Stimulated activated CD4-positive, alpha-beta T cell treated with anti-CD3 and anti-CD28 coated beads, Interleukin-1b, Interleukin-23, amount 100 ng/mL, for 4 hours (primary cell): ENCODE results near the gene FNDC11.
A peak's percentile ranks its signal among the peaks of the same experiment; 100 is the strongest.

Experiments used
- DNase-seq, 2 donors: peaks; one replicate each; pipeline ENCODE4 v3.0.0-alpha.2; 2020; ENCODE audit warnings: low read depth in 2 of 2

Gene FNDC11

GRCh38 chr20:63539441-63540370, 14.3 kb upstream of the FNDC11 start:
- no peak for DNase-seq

GRCh38 chr20:63540417-63541186, 13.4 kb upstream of the FNDC11 start:
- DNase-seq, result no peak

GRCh38 chr20:63541371-63541770, 12.6 kb upstream of the FNDC11 start:
- DNase-seq, result no peak

- no peak for DNase-seq
Observed at GRCh38 chr20:63542031-63542559, 11.9 kb upstream of the FNDC11 start.

GRCh38 chr20:63542696-63543095, 11.3 kb upstream of the FNDC11 start:
- no peak for DNase-seq

GRCh38 chr20:63543131-63543530, 10.8 kb upstream of the FNDC11 start:
- no peak for DNase-seq

GRCh38 chr20:63543733-63544132, 10.2 kb upstream of the FNDC11 start:
- no peak for DNase-seq

- no peak for DNase-seq
Observed at GRCh38 chr20:63544241-63544957, 9.6 kb upstream of the FNDC11 start.

GRCh38 chr20:63544958-63545516, 8.9 kb upstream of the FNDC11 start:
- DNase-seq, result no peak

GRCh38 chr20:63545814-63546213, 8.1 kb upstream of the FNDC11 start:
- DNase-seq, result no peak

GRCh38 chr20:63546256-63546955, 7.6 kb upstream of the FNDC11 start:
- DNase-seq, result no peak

GRCh38 chr20:63546956-63547724, 6.8 kb upstream of the FNDC11 start:
- no peak for DNase-seq

- DNase-seq, result no peak
Observed at GRCh38 chr20:63547725-63548480, 6.1 kb upstream of the FNDC11 start, which contains the start of gene SRMS. TSS of gene SRMS (minus strand) at chr20:63547749. CDS start at chr20:63547463, 286 bp downstream.

GRCh38 chr20:63548542-63548941, 5.4 kb upstream of the FNDC11 start:
- no peak for DNase-seq

GRCh38 chr20:63549019-63549418, 4.9 kb upstream of the FNDC11 start:
- DNase-seq, result no peak

GRCh38 chr20:63549679-63550282, 4.2 kb upstream of the FNDC11 start:
- no peak for DNase-seq

- no peak for DNase-seq
Observed at GRCh38 chr20:63551068-63551467, 2.9 kb upstream of the FNDC11 start.

- peak; percentile 22 to 36 for DNase-seq
Observed at GRCh38 chr20:63552481-63553249, 1.3 kb upstream of the FNDC11 start.
